SK-N-SH (cell line): ENCODE data around the gene CD36. TPM values are rescaled to one million over a fixed set of nuclear protein-coding genes. Genes with fewer than 3 reads are reported as not detected.

Source experiments
- CTCF ChIA-PET: fragments of 300-600, 350-600 bp; formaldehyde crosslinking; extraction: SDS; loops from one replicate; lab custom pipeline; 2021; lab: Yijun Ruan, JAX
- POLR2A ChIA-PET: fragments of 350-600 bp; sonication (Branson Sonifier 250); formaldehyde crosslinking; extraction: SDS; loops from one replicate; lab custom pipeline; 2020; ENCODE audit warnings: antibody characterized with exemption, inconsistent platforms; lab: Yijun Ruan, JAX
- DNase-seq: peaks from one replicate; pipeline ENCODE4 v3.0.0; 2012
- H2AFZ ChIP-seq: fragments of 200-600 bp; sonication (generic); 2 replicates; pipeline ENCODE4 v1.8.1; 2016; ENCODE audit warnings: antibody characterized with exemption, mild to moderate bottlenecking, low read depth
- H3F3A ChIP-seq: fragments of 200-600 bp; sonication (generic); replicated peaks from 2 replicates; pipeline ENCODE3; 2016; ENCODE audit warnings: antibody characterized with exemption, mild to moderate bottlenecking; ENCODE audit not compliant: insufficient read depth
- H3K27ac ChIP-seq, 2 experiments: fragments of 200-500 bp in 1 of 2; fragments of 200-600 bp in 1 of 2; sonication (Bioruptor generic) in 1 of 2; sonication (generic), shearing (Covaris generic) in 1 of 2; 2 replicates each; pipeline versions ENCODE4 v1.5.1 to v1.6.1; 2014 to 2016; ENCODE audit warnings: low read depth in 2 of 2, inconsistent platforms in 1 of 2, low read length in 1 of 2, mild to moderate bottlenecking in 1 of 2, mixed read lengths in 1 of 2
- H3K27me3 ChIP-seq: fragments of 200-600 bp; sonication (generic), shearing (Covaris generic); 2 replicates; pipeline ENCODE4 v1.6.1; 2016; ENCODE audit warnings: mixed run types; ENCODE audit not compliant: insufficient read depth
- H3K36me3 ChIP-seq, 2 experiments: fragments of 200-500 bp in 1 of 2; fragments of 200-600 bp in 1 of 2; sonication (Bioruptor generic) in 1 of 2; sonication (generic) in 1 of 2; replicated peaks in 1 of 2; 2 replicates each; pipeline versions ENCODE3 to v1.5.1; 2014 to 2016; ENCODE audit warnings: low read length in 1 of 2, mild to moderate bottlenecking in 1 of 2; ENCODE audit not compliant: insufficient read depth in 2 of 2, control insufficient read depth in 1 of 2
- H3K4me1 ChIP-seq, 2 experiments: fragments of 200-500 bp in 1 of 2; fragments of 200-600 bp in 1 of 2; sonication (Bioruptor generic) in 1 of 2; sonication (generic), shearing (Covaris generic) in 1 of 2; 2 replicates each; pipeline versions ENCODE4 v1.5.1 to v1.6.1; 2014 to 2016; ENCODE audit warnings: low read depth in 1 of 2, low read length in 1 of 2, mixed run types in 1 of 2; ENCODE audit not compliant: insufficient read depth in 2 of 2, control insufficient read depth in 1 of 2
- H3K4me2 ChIP-seq: fragments of 200-600 bp; sonication (generic), shearing (Covaris generic); 2 replicates; pipeline ENCODE4 v1.6.1; 2017; ENCODE audit warnings: mixed run types
- H3K4me3 ChIP-seq, 2 experiments: fragments of 200-500 bp in 1 of 2; fragments of 200-600 bp in 1 of 2; sonication (Bioruptor generic) in 1 of 2; sonication (generic), shearing (Covaris generic) in 1 of 2; 2 replicates each; pipeline versions ENCODE4 v1.5.1 to v1.8.1; 2014 to 2016; ENCODE audit warnings: low read depth in 2 of 2, inconsistent platforms in 1 of 2, low read length in 1 of 2, mild to moderate bottlenecking in 1 of 2, mixed read lengths in 1 of 2, moderate library complexity in 1 of 2
- H3K79me2 ChIP-seq: fragments of 200-600 bp; sonication (generic); 2 replicates; pipeline ENCODE4 v1.8.1; 2017; ENCODE audit warnings: mild to moderate bottlenecking; ENCODE audit not compliant: insufficient read depth
- H3K9ac ChIP-seq: fragments of 200-600 bp; sonication (generic); 2 replicates; pipeline ENCODE4 v1.6.1; 2017; ENCODE audit warnings: mixed run types
- H3K9me2 ChIP-seq: fragments of 200-600 bp; sonication (generic); 2 replicates; pipeline ENCODE4 v1.6.1; 2017; ENCODE audit warnings: mixed run types
- H3K9me3 ChIP-seq: fragments of 200-600 bp; sonication (generic); 2 replicates; pipeline ENCODE4 v1.6.1; 2017; ENCODE audit warnings: mixed run types, mild to moderate bottlenecking, moderate library complexity
- H4K20me1 ChIP-seq: fragments of 200-600 bp; sonication (generic); 2 replicates; pipeline ENCODE4 v1.6.1; 2017; ENCODE audit warnings: mild to moderate bottlenecking, mixed run types; ENCODE audit not compliant: insufficient read depth
- CHD2 ChIP-seq: fragments of 150-350 bp; IDR thresholded peaks from 2 replicates; pipeline ENCODE4 v1.6.1; 2018; ENCODE audit warnings: low read length; ENCODE audit not compliant: partially characterized antibody
- EZH2phosphoT487 ChIP-seq: fragments of 200-600 bp; sonication (generic); IDR thresholded peaks from 2 replicates; pipeline ENCODE4 v1.6.1; 2017; ENCODE audit warnings: low read depth, mixed run types, mild to moderate bottlenecking, antibody characterized with exemption, moderate library complexity, borderline replicate concordance
- FOXJ3 ChIP-seq: sonication (generic); formaldehyde crosslinking; IDR thresholded peaks from 2 replicates; pipeline ENCODE4 v1.5.1; 2020; ENCODE audit warnings: mild to moderate bottlenecking, missing genetic modification reagents
- FOXM1 ChIP-seq: IDR thresholded peaks from 2 replicates; pipeline ENCODE4 v1.4.0; 2012; ENCODE audit warnings: low read depth, mild to moderate bottlenecking
- GABPA ChIP-seq: IDR thresholded peaks from 2 replicates; pipeline ENCODE4 v1.4.0; 2012; ENCODE audit warnings: low read depth, mild to moderate bottlenecking
- GATA2 ChIP-seq: sonication (generic); formaldehyde crosslinking; IDR thresholded peaks from 2 replicates; pipeline ENCODE4 v1.5.0; 2020; ENCODE audit warnings: mild to moderate bottlenecking, missing genetic modification reagents
- MEF2A ChIP-seq: IDR thresholded peaks from 2 replicates; pipeline ENCODE4 v1.4.0; 2012; ENCODE audit warnings: low read depth, borderline replicate concordance
- NFIC ChIP-seq: IDR thresholded peaks from 2 replicates; pipeline ENCODE4 v1.4.0; 2012; ENCODE audit warnings: borderline replicate concordance
- NRF1 ChIP-seq: IDR thresholded peaks from 2 replicates; pipeline ENCODE4 v1.6.1; 2012; ENCODE audit warnings: low read depth, mild to moderate bottlenecking, low read length
- POLR2AphosphoS5 ChIP-seq: IDR thresholded peaks from 2 replicates; pipeline ENCODE4 v1.6.1; 2012; ENCODE audit warnings: low read depth, low read length
- RAD21 ChIP-seq: IDR thresholded peaks from 2 replicates; pipeline ENCODE4 v1.6.1; 2012; ENCODE audit warnings: mild to moderate bottlenecking, low read length
- RFX5 ChIP-seq: IDR thresholded peaks from 2 replicates; pipeline ENCODE4 v1.6.1; 2012; ENCODE audit warnings: mild to moderate bottlenecking, improper control_type of control experiment, low read length
- SMC3 ChIP-seq: IDR thresholded peaks from 2 replicates; pipeline ENCODE4 v1.6.1; 2012; ENCODE audit warnings: low read depth, low read length, improper control_type of control experiment
- TCF12 ChIP-seq: IDR thresholded peaks from 2 replicates; pipeline ENCODE4 v1.4.0; 2012
- WGBS: methylation state at CpG from one replicate; pipeline ENCODE4 v1.1.6; 2017; ENCODE audit warnings: low lambda C conversion rate; 5-methylcytosine and 5-hydroxymethylcytosine counted together
- polyA plus RNA-seq, 3 experiments: library from polyadenylated mRNA; depleted of rRNA; stranded (reverse); fragments of >200 nt; gene quantifications; 2 replicates each; pipeline ENCODE4 v1.2.3, GENCODE V29; 2012
- TF ChIP-seq, protein P1 (sequence below): fragments of 150-350 bp; IDR thresholded peaks from 2 replicates; pipeline ENCODE4 v1.6.1; 2016; ENCODE audit warnings: mild to moderate bottlenecking, low read depth, low read length
- TF ChIP-seq, protein P2 (sequence below): IDR thresholded peaks from 2 replicates; pipeline ENCODE4; 2012
- TF ChIP-seq, protein P3 (sequence below): fragments of 200-600 bp; sonication (generic); IDR thresholded peaks from 2 replicates; pipeline ENCODE4 v1.6.1; 2017; ENCODE audit warnings: antibody characterized with exemption, mild to moderate bottlenecking, moderate library complexity
- TF ChIP-seq, protein P4 (sequence below): IDR thresholded peaks from 2 replicates; pipeline ENCODE4 v1.4.0; 2012; ENCODE audit warnings: low read depth, borderline replicate concordance
- TF ChIP-seq, protein P5 (sequence below): IDR thresholded peaks from 2 replicates; pipeline ENCODE4 v1.6.1; 2012; ENCODE audit warnings: mild to moderate bottlenecking, low read depth, low read length, moderate library complexity
- TF ChIP-seq, protein P6 (sequence below): IDR thresholded peaks from 2 replicates; pipeline ENCODE4 v1.4.0; 2012; ENCODE audit warnings: low read depth

CD36 gene
- polyA plus RNA-seq, 1 of the 3 experiments (the other 2 are of a cell fraction), result 0.10 TPM

DNA sequence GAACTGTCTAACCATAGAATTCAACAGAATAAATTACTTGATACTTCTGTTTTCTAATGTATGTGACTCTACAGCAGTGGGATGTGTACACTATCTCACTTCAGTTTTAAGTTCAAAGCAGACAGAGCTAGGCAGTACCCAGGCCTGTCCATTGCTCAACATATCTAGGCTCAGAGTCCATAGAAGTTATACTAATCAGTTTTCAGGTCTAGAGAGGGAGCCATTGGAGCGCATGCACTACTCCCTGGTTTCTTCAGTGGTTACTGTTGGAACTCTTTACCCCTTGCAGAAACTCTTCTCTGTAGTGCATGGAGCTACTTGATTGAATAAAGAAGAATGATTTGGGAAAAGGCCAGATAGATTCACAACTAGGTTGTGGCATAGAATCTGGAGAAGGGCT, 4.4 kb downstream of the CD36 start:
- no peak overlapping the region for H3K4me3 ChIP-seq
- no peak overlapping the region for H3K27ac ChIP-seq
- H3K4me1 ChIP-seq, result peaks cover 0 to 9% of the 10 kb centered on the region in 2 experiments; a peak in 2 of 4 replicates
- H3K9me3 ChIP-seq, result peaks cover 14% of the 10 kb centered on the region
- no peaks in the 10 kb centered on the region for H3K79me2 ChIP-seq
- no peak overlapping the region for H3K9ac ChIP-seq
- H3K36me3 ChIP-seq, result no peaks in the 10 kb centered on the region
- TF ChIP-seq CHD2, result no peak
- no peak for TF ChIP-seq NRF1
- no peak for TF ChIP-seq SMC3
- no peak for TF ChIP-seq FOXJ3
- TF ChIP-seq MEF2A, result no peak
- TF ChIP-seq TCF12, result no peak
- TF ChIP-seq EZH2phosphoT487, result no peak
- TF ChIP-seq, protein P1, sequence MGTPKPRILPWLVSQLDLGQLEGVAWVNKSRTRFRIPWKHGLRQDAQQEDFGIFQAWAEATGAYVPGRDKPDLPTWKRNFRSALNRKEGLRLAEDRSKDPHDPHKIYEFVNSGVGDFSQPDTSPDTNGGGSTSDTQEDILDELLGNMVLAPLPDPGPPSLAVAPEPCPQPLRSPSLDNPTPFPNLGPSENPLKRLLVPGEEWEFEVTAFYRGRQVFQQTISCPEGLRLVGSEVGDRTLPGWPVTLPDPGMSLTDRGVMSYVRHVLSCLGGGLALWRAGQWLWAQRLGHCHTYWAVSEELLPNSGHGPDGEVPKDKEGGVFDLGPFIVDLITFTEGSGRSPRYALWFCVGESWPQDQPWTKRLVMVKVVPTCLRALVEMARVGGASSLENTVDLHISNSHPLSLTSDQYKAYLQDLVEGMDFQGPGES, result no peak
- TF ChIP-seq GABPA, result no peak
- TF ChIP-seq, protein P2, sequence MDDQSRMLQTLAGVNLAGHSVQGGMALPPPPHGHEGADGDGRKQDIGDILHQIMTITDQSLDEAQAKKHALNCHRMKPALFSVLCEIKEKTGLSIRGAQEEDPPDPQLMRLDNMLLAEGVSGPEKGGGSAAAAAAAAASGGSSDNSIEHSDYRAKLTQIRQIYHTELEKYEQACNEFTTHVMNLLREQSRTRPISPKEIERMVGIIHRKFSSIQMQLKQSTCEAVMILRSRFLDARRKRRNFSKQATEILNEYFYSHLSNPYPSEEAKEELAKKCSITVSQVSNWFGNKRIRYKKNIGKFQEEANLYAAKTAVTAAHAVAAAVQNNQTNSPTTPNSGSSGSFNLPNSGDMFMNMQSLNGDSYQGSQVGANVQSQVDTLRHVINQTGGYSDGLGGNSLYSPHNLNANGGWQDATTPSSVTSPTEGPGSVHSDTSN, result no peak
- TF ChIP-seq FOXM1, result no peak
- TF ChIP-seq, protein P3, sequence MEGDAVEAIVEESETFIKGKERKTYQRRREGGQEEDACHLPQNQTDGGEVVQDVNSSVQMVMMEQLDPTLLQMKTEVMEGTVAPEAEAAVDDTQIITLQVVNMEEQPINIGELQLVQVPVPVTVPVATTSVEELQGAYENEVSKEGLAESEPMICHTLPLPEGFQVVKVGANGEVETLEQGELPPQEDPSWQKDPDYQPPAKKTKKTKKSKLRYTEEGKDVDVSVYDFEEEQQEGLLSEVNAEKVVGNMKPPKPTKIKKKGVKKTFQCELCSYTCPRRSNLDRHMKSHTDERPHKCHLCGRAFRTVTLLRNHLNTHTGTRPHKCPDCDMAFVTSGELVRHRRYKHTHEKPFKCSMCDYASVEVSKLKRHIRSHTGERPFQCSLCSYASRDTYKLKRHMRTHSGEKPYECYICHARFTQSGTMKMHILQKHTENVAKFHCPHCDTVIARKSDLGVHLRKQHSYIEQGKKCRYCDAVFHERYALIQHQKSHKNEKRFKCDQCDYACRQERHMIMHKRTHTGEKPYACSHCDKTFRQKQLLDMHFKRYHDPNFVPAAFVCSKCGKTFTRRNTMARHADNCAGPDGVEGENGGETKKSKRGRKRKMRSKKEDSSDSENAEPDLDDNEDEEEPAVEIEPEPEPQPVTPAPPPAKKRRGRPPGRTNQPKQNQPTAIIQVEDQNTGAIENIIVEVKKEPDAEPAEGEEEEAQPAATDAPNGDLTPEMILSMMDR, result no peak
- TF ChIP-seq, protein P4, sequence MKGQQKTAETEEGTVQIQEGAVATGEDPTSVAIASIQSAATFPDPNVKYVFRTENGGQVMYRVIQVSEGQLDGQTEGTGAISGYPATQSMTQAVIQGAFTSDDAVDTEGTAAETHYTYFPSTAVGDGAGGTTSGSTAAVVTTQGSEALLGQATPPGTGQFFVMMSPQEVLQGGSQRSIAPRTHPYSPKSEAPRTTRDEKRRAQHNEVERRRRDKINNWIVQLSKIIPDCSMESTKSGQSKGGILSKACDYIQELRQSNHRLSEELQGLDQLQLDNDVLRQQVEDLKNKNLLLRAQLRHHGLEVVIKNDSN, result no peak
- TF ChIP-seq, protein P5, sequence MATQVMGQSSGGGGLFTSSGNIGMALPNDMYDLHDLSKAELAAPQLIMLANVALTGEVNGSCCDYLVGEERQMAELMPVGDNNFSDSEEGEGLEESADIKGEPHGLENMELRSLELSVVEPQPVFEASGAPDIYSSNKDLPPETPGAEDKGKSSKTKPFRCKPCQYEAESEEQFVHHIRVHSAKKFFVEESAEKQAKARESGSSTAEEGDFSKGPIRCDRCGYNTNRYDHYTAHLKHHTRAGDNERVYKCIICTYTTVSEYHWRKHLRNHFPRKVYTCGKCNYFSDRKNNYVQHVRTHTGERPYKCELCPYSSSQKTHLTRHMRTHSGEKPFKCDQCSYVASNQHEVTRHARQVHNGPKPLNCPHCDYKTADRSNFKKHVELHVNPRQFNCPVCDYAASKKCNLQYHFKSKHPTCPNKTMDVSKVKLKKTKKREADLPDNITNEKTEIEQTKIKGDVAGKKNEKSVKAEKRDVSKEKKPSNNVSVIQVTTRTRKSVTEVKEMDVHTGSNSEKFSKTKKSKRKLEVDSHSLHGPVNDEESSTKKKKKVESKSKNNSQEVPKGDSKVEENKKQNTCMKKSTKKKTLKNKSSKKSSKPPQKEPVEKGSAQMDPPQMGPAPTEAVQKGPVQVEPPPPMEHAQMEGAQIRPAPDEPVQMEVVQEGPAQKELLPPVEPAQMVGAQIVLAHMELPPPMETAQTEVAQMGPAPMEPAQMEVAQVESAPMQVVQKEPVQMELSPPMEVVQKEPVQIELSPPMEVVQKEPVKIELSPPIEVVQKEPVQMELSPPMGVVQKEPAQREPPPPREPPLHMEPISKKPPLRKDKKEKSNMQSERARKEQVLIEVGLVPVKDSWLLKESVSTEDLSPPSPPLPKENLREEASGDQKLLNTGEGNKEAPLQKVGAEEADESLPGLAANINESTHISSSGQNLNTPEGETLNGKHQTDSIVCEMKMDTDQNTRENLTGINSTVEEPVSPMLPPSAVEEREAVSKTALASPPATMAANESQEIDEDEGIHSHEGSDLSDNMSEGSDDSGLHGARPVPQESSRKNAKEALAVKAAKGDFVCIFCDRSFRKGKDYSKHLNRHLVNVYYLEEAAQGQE, result no peak
- no peak for TF ChIP-seq GATA2
- no peak for TF ChIP-seq RAD21
- no peak for TF ChIP-seq NFIC
- TF ChIP-seq POLR2AphosphoS5, result no peak
- TF ChIP-seq, protein P6, sequence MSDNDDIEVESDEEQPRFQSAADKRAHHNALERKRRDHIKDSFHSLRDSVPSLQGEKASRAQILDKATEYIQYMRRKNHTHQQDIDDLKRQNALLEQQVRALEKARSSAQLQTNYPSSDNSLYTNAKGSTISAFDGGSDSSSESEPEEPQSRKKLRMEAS, result no peak
- TF ChIP-seq RFX5, result no peak
- CTCF ChIA-PET, result interaction anchor here (0.9 to 1.7 kb wide), 4 partner anchors 16 to 508 kb away, joined by 3 to 11 read pairs (median 4); partner anchors contain the start of gene GNAI1
- peaks cover 5% of the 10 kb centered on the region for H3F3A ChIP-seq
- no peaks in the 10 kb centered on the region for H4K20me1 ChIP-seq
- WGBS, result 95% methylated on average over 1 of the region's 1 CpG
- H2AFZ ChIP-seq, result no peak overlapping the region
- POLR2A ChIA-PET, result no interaction called here
- no peak overlapping the region for H3K4me2 ChIP-seq
- no peaks in the 10 kb centered on the region for H3K9me2 ChIP-seq
- H3K27me3 ChIP-seq, result no peaks in the 10 kb centered on the region
- no peak for DNase-seq
